C4-2B (cell line): ENCODE measurements around the gene CAPZA2.

ENCODE experiments used
- ZFX ChIP-seq: fragments of 450-650 bp; IDR thresholded peaks from 2 replicates; pipeline ENCODE4 v1.6.1; 2017
- TF ChIP-seq, protein P1 (sequence below): fragments of 450-650 bp; conservative IDR thresholded peaks from 2 replicates; pipeline ENCODE4 v1.5.1; 2017; ENCODE audit warnings: mild to moderate bottlenecking

DNA sequence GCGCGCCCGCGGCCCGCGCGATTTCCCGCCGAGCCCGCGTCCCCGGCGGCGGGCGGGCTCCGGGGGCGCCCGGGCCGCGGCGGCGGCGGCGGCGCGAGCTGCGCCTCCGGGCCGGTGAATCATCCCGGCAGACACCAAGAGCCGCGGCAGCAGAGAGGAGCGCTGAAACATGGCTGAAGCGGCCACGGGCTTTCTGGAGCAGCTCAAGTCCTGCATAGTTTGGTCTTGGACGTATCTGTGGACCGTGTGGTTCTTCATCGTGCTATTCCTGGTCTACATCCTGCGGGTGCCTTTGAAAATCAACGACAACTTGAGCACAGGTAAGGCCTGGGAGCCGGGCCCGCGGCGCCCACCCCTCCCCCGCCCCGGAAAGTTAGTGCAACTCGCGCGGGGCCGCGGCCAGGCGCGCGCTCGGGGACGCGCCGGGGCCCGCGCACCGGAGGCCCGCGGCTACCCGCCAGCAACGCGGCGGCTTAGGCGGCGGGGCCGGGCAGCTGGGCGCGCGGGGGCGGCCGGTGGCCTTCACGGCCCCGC is 91.1 kb downstream of the CAPZA2 start, which contains the start of gene ST7:
- TF ChIP-seq, protein P1, sequence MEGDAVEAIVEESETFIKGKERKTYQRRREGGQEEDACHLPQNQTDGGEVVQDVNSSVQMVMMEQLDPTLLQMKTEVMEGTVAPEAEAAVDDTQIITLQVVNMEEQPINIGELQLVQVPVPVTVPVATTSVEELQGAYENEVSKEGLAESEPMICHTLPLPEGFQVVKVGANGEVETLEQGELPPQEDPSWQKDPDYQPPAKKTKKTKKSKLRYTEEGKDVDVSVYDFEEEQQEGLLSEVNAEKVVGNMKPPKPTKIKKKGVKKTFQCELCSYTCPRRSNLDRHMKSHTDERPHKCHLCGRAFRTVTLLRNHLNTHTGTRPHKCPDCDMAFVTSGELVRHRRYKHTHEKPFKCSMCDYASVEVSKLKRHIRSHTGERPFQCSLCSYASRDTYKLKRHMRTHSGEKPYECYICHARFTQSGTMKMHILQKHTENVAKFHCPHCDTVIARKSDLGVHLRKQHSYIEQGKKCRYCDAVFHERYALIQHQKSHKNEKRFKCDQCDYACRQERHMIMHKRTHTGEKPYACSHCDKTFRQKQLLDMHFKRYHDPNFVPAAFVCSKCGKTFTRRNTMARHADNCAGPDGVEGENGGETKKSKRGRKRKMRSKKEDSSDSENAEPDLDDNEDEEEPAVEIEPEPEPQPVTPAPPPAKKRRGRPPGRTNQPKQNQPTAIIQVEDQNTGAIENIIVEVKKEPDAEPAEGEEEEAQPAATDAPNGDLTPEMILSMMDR, result no peak
- peak; percentile 88 for TF ChIP-seq ZFX
